GM12892 (cell line): ENCODE measurements around the gene CDH22.

ENCODE experiments used
- POLR2A ChIP-seq: IDR thresholded peaks from 2 replicates; pipeline ENCODE4 v1.6.1; 2011; ENCODE audit warnings: low read depth, low read length, control low read depth
- POLR2AphosphoS5 ChIP-seq: IDR thresholded peaks from 2 replicates; pipeline ENCODE4 v1.6.1; 2011; ENCODE audit warnings: low read depth, low read length, control low read depth
- TAF1 ChIP-seq: IDR thresholded peaks from 2 replicates; pipeline ENCODE4 v1.6.1; 2011; ENCODE audit warnings: low read depth, mild to moderate bottlenecking, control low read depth, low read length, borderline replicate concordance

DNA sequence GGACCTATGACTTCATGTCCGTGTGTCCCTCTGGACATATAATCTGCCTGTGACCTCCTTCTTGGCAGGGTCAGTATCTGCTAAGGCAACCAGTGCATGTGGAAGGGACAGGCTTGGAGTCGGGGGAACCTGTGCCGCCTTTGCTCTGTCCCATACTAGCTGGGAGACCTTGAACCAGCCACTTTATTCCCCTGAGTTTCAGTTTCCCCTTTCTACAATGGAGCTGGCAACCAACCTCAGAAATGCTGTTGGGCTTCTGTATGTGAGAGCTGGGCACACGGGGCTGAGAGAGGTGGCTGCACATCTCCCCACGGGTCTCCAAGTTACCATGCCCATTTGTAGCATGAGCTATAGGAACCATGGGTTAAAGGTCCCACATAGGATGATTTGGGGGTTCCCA lies 136.4 kb downstream of the CDH22 start:
- no peak for TF ChIP-seq POLR2AphosphoS5
- no peak for TF ChIP-seq POLR2A
- no peak for TF ChIP-seq TAF1
